HepG2 (cell line): Measurements from ENCODE around the gene GJB1. TPM values are rescaled to one million over a fixed set of nuclear protein-coding genes. Genes with fewer than 3 reads are reported as not detected.

ENCODE experiments used
- FOXA3 ChIP-seq: IDR thresholded peaks from 2 replicates; pipeline ENCODE4 v1.6.1; 2016; ENCODE audit warnings: missing genetic modification reagents, missing compliant biosample characterization
- MNT ChIP-seq: fragments of 450-650 bp; IDR thresholded peaks from 2 replicates; pipeline ENCODE4 v1.6.1; 2016
- NAIF1 ChIP-seq: sonication (generic); formaldehyde crosslinking; IDR thresholded peaks from 2 replicates; pipeline ENCODE4 v1.5.0; 2020; ENCODE audit warnings: mild to moderate bottlenecking, missing genetic modification reagents, borderline replicate concordance
- NCOA1 ChIP-seq: sonication (generic); formaldehyde crosslinking; IDR thresholded peaks from 2 replicates; pipeline ENCODE4 v1.9.0; 2021; ENCODE audit warnings: missing genetic modification reagents
- RERE ChIP-seq: IDR thresholded peaks from 2 replicates; pipeline ENCODE4 v1.6.1; 2016; ENCODE audit warnings: low read depth, missing genetic modification reagents, missing compliant biosample characterization
- RXRA ChIP-seq: sonication (generic); formaldehyde crosslinking; IDR thresholded peaks from 2 replicates; pipeline ENCODE4 v1.5.1; 2020; ENCODE audit warnings: missing genetic modification reagents
- ZMYM3 ChIP-seq: sonication (generic); formaldehyde crosslinking; IDR thresholded peaks from 2 replicates; pipeline ENCODE4 v1.5.1; 2020; ENCODE audit warnings: mild to moderate bottlenecking, missing genetic modification reagents
- ZNF124 ChIP-seq: sonication (generic); formaldehyde crosslinking; IDR thresholded peaks from 2 replicates; pipeline ENCODE4 v1.4.0; 2020; ENCODE audit warnings: missing genetic modification reagents
- ZNF230 ChIP-seq: sonication (generic); formaldehyde crosslinking; IDR thresholded peaks from 2 replicates; pipeline ENCODE4 v1.4.0; 2020; ENCODE audit warnings: mild to moderate bottlenecking, missing genetic modification reagents
- ZNF275 ChIP-seq: sonication (generic); formaldehyde crosslinking; IDR thresholded peaks from 2 replicates; pipeline ENCODE4 v1.8.0; 2022; ENCODE audit warnings: missing genetic modification reagents, mild to moderate bottlenecking, inconsistent platforms, borderline replicate concordance
- ZNF281 ChIP-seq: sonication (generic); formaldehyde crosslinking; IDR thresholded peaks from 2 replicates; pipeline ENCODE4 v1.4.0; 2020; ENCODE audit warnings: missing genetic modification reagents, borderline replicate concordance
- ZNF33A ChIP-seq: sonication (generic); formaldehyde crosslinking; IDR thresholded peaks from 2 replicates; pipeline ENCODE4 v1.5.1; 2020; ENCODE audit warnings: missing genetic modification reagents, mild to moderate bottlenecking, moderate library complexity, borderline replicate concordance
- ZNF44 ChIP-seq: sonication (generic); formaldehyde crosslinking; IDR thresholded peaks from 2 replicates; pipeline ENCODE4 v1.5.1; 2020; ENCODE audit warnings: mild to moderate bottlenecking, missing genetic modification reagents
- ZNF549 ChIP-seq: sonication (generic); formaldehyde crosslinking; IDR thresholded peaks from 2 replicates; pipeline ENCODE4 v1.5.0; 2020; ENCODE audit warnings: missing genetic modification reagents
- ZNF556 ChIP-seq: sonication (generic); formaldehyde crosslinking; IDR thresholded peaks from 2 replicates; pipeline ENCODE4 v1.4.0; 2020; ENCODE audit warnings: mild to moderate bottlenecking, missing genetic modification reagents, borderline replicate concordance
- ZNF607 ChIP-seq: sonication (generic); formaldehyde crosslinking; IDR thresholded peaks from 2 replicates; pipeline ENCODE4 v1.5.1; 2020; ENCODE audit warnings: missing genetic modification reagents, mild to moderate bottlenecking, borderline replicate concordance
- ZNF703 ChIP-seq: sonication (generic); formaldehyde crosslinking; IDR thresholded peaks from 2 replicates; pipeline ENCODE4 v1.5.1; 2020; ENCODE audit warnings: missing genetic modification reagents, mild to moderate bottlenecking, moderate library complexity, borderline replicate concordance
- ZNF737 ChIP-seq: sonication (generic); formaldehyde crosslinking; IDR thresholded peaks from 2 replicates; pipeline ENCODE4 v1.5.0; 2020; ENCODE audit warnings: missing genetic modification reagents, mild to moderate bottlenecking, borderline replicate concordance
- polyA plus RNA-seq, 8 experiments: library from polyadenylated mRNA; depleted of rRNA in 3 of 8; stranded (reverse) in 7 of 8; unstranded in 1 of 8; fragments of >200 nt; fragmentation: Illumina TruSeq in 4 of 8; extraction: Trizol in 4 of 8; gene quantifications; 2 replicates each; pipeline versions ENCODE4 v1.2.1 to v1.2.3, GENCODE V29; 2011 to 2016; ENCODE audit warnings: low read depth in 4 of 8, missing spikeins in 1 of 8, mixed read lengths in 1 of 8; ENCODE audit not compliant: insufficient read depth in 1 of 8
- total RNA-seq, 5 experiments: library from RNA; depleted of rRNA; stranded (reverse); fragments of >200 nt; fragmentation: Illumina TruSeq; extraction: Trizol; gene quantifications; 2 replicates each; pipeline ENCODE4 v1.2.3, GENCODE V29; 2016; ENCODE audit warnings: low read depth in 1 of 5

GJB1 gene
- total and polyA plus RNA-seq, 2 of the 13 experiments (the other 11 are each of a cell fraction or from before 2014, with no cell fraction given) = 111 to 161 TPM

- TF ChIP-seq ZNF737 (CRISPR knock-in tag) (no peak), NCOA1 (CRISPR knock-in tag) (no peak), ZNF44 (CRISPR knock-in tag) (no peak), ZMYM3 (no peak; the same call in 1 of the 2 replicates), FOXA3 (no peak), ZNF124 (no peak), ZNF33A (CRISPR knock-in tag) (no peak), ZNF607 (CRISPR knock-in tag) (no peak), RERE (no peak), NAIF1 (CRISPR knock-in tag) (peak; percentile 15; the same call in 1 of the 2 replicates), ZNF703 (no peak), ZNF275 (CRISPR knock-in tag) (no peak), ZNF281 (CRISPR knock-in tag) (peak; percentile 53; the same call in 1 of the 2 replicates), ZNF230 (no peak), ZNF549 (CRISPR knock-in tag) (no peak), ZNF556 (CRISPR knock-in tag) (no peak), RXRA (CRISPR knock-in tag) (no peak), MNT (no peak)
Measured at GRCh38 chrX:71254092-71254963, 31.3 kb downstream of the GJB1 start, which contains the start of gene ZMYM3 (continued).
